ENCODE data around the gene FAM32A. TPM values are rescaled to one million over a fixed set of nuclear protein-coding genes. Genes with fewer than 3 reads are reported as not detected.
A peak's percentile ranks its signal among the peaks of the same experiment; 100 is the strongest.

The FAM32A gene
- total and polyA plus RNA-seq, 2 experiments from 2014 or later: 154 to 209 TPM

GRCh38 chr19:16180611-16181010, 4.6 kb upstream of the FAM32A start:
- Histone ChIP-seq H3K4me3 (no peak overlapping the region), H3K27ac (no peak overlapping the region), H3K9me3 (ENCODE audit: low read depth) (no peaks in the 10 kb centered on the region), H3K36me3 (no peaks in the 10 kb centered on the region), H3K27me3 (no peaks in the 10 kb centered on the region), H3K4me1 (ENCODE audit: low read depth) (no peaks in the 10 kb centered on the region)
- no peak for TF ChIP-seq CTCF (IDR thresholded peaks at IDR 0.05; ENCODE audit: low read depth, low read length)
- peak in 1 of 2 donors; percentile 52 for DNase-seq (ENCODE audit: low read depth in 1 of 2, low spot score in 1 of 2)

- no peaks in the 10 kb centered on the region for H3K27me3 ChIP-seq
- DNase-seq (ENCODE audit: low read depth in 1 of 2, low spot score in 1 of 2): no peak
- TF ChIP-seq CTCF (IDR thresholded peaks at IDR 0.05; ENCODE audit: low read depth, low read length): no peak
- no peaks in the 10 kb centered on the region for H3K9me3 ChIP-seq (ENCODE audit: low read depth)
- H3K27ac ChIP-seq: no peak overlapping the region
- peak overlapping the region; percentile 26 for H3K4me3 ChIP-seq
- peaks cover 5% of the 10 kb centered on the region for H3K4me1 ChIP-seq (ENCODE audit: low read depth)
- peaks cover 4% of the 10 kb centered on the region for H3K36me3 ChIP-seq
Observed at GRCh38 chr19:16184665-16185122, 516 bp upstream of the FAM32A start.

- H3K36me3 ChIP-seq: peaks cover 14% of the 10 kb centered on the region
- no peaks in the 10 kb centered on the region for H3K9me3 ChIP-seq (ENCODE audit: low read depth)
- peaks cover 5% of the 10 kb centered on the region for H3K4me1 ChIP-seq (ENCODE audit: low read depth)
- H3K27ac ChIP-seq: peak overlapping the region; percentile 93
- H3K27me3 ChIP-seq: no peaks in the 10 kb centered on the region
- peak overlapping the region; percentile 90 for H3K4me3 ChIP-seq
- peak; percentile 48 for TF ChIP-seq CTCF (IDR thresholded peaks at IDR 0.05; ENCODE audit: low read depth, low read length)
- DNase-seq (ENCODE audit: low read depth in 1 of 2, low spot score in 1 of 2): peak; percentile 50 to 73
Observed at GRCh38 chr19:16185768-16186123, 536 bp downstream of the FAM32A start.

- Histone ChIP-seq H3K9me3 (ENCODE audit: low read depth) (no peaks in the 10 kb centered on the region), H3K36me3 (peaks cover 28% of the 10 kb centered on the region), H3K27me3 (no peaks in the 10 kb centered on the region), H3K4me3 (no peak overlapping the region), H3K4me1 (ENCODE audit: low read depth) (peaks cover 5% of the 10 kb centered on the region), H3K27ac (no peak overlapping the region)
- DNase-seq (ENCODE audit: low read depth in 1 of 2, low spot score in 1 of 2): no peak
- TF ChIP-seq CTCF (IDR thresholded peaks at IDR 0.05; ENCODE audit: low read depth, low read length): no peak
Observed at GRCh38 chr19:16188521-16188920, 3.3 kb downstream of the FAM32A start.

GRCh38 chr19:16190198-16190597, 5.0 kb downstream of the FAM32A start:
- H3K27me3 ChIP-seq: no peaks in the 10 kb centered on the region
- peaks cover 28% of the 10 kb centered on the region for H3K36me3 ChIP-seq
- H3K4me3 ChIP-seq: no peak overlapping the region
- peaks cover 5% of the 10 kb centered on the region for H3K4me1 ChIP-seq (ENCODE audit: low read depth)
- no peak for TF ChIP-seq CTCF (IDR thresholded peaks at IDR 0.05; ENCODE audit: low read depth, low read length)
- no peak for DNase-seq (ENCODE audit: low read depth in 1 of 2, low spot score in 1 of 2)
- H3K9me3 ChIP-seq (ENCODE audit: low read depth): no peaks in the 10 kb centered on the region
- H3K27ac ChIP-seq: no peak overlapping the region

- Histone ChIP-seq H3K4me1 (ENCODE audit: low read depth) (peaks cover 5% of the 10 kb centered on the region), H3K4me3 (no peak overlapping the region), H3K9me3 (ENCODE audit: low read depth) (no peaks in the 10 kb centered on the region), H3K36me3 (peaks cover 28% of the 10 kb centered on the region), H3K27ac (no peak overlapping the region), H3K27me3 (no peaks in the 10 kb centered on the region)
- DNase-seq (ENCODE audit: low read depth in 1 of 2, low spot score in 1 of 2): no peak
- no peak for TF ChIP-seq CTCF (IDR thresholded peaks at IDR 0.05; ENCODE audit: low read depth, low read length)
Observed at GRCh38 chr19:16190736-16191135, 5.5 kb downstream of the FAM32A start.
